ENCODE measurements around the gene HAP1.
"Not testable (repeated sequence)": the region's sequence is repeated elsewhere in the genome, so short reads cannot be mapped to it uniquely, and the experiment has no call there.

HAP1 gene, protein sequence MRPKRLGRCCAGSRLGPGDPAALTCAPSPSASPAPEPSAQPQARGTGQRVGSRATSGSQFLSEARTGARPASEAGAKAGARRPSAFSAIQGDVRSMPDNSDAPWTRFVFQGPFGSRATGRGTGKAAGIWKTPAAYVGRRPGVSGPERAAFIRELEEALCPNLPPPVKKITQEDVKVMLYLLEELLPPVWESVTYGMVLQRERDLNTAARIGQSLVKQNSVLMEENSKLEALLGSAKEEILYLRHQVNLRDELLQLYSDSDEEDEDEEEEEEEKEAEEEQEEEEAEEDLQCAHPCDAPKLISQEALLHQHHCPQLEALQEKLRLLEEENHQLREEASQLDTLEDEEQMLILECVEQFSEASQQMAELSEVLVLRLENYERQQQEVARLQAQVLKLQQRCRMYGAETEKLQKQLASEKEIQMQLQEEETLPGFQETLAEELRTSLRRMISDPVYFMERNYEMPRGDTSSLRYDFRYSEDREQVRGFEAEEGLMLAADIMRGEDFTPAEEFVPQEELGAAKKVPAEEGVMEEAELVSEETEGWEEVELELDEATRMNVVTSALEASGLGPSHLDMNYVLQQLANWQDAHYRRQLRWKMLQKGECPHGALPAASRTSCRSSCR

GRCh38 chr17:41734139-41734948 is at the start of gene HAP1:
HAP1 (minus strand) TSS chr17:41734643; CDS start chr17:41734634, 9 bp downstream.
- DNase-seq (ENCODE audit: low read depth), result no peak

DNA sequence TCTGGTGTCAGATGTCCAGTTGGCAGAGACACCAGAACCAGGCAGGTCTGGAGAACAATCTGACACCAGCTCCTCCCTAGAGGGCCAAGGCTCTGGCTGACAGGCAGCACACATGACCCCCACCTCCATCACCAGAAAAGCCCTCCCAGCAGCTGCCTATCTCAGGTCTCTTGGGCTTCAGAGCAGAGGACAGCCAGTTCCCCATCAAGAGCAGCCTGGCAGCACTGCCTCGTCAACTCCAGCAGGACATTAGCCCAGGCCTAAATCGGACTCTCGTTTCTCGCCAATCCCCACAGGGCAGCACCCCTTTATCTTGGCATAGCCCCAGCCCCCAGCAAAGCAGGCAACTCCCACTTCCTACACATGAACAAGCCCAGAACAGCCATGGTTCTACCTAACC is 47.7 kb upstream of the HAP1 start:
- DNase-seq (ENCODE audit: low read depth), result no peak

DNA sequence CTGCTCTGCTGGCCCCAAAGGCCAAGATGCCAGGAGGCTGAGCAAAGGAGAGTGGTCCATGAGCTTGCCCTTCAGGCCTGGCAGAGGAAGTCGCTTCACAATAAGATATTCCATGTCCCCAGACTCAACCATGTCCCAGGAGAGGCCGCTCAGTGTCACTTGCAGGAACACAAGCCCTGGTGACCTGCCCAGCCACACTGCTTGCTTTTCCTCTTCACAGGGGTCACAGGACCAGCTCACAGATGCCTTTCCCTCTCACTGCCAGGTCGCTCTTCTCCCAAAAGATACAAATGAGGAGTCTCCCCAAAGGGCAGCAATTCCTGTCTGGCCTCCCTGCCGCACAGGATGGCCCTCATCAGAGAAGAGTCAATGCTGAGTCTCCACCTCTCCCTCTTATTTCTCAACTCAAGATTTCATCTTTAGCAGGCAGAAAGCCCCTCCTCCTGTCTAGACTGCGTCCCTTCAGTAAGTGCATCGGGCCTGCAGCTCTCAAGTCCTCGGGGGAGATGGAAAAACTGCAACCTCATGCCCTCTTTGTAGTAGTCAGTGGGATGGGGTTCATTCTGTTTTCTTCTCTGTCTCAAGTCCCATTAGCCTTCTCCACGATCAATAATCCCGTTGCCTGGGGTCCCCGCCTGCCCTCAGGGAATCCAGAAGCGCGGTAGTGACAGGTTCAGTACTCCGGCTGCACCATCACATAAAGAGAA is 47.1 kb upstream of the HAP1 start:
- DNase-seq (ENCODE audit: low read depth), result no peak

DNA sequence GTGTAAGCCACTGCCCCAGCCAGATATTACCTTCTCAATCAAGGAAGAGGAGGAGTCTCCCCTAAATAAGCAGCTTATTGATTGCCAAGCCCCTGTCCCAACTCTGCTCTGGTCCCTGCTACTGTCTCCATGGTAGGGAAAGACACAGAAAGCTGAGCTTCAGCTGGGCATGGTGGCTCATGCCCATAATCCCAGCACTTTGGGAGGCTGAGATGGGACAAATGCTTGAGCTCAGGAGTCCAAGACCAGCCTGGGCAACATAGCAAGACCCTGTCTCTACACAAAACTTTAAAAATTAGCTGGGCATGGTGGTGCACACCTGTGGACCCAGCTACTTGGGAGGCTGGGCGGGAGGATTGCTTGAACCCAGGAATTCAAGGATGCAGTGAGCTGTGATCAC is 45.5 kb upstream of the HAP1 start:
- no peak for DNase-seq (ENCODE audit: low read depth)

GRCh38 chr17:41777574-41778188 is 43.2 kb upstream of the HAP1 start:
- DNase-seq (ENCODE audit: low read depth), result no peak

- no peak for DNase-seq (ENCODE audit: low read depth)
Observed at GRCh38 chr17:41777157-41777573, 42.7 kb upstream of the HAP1 start.

DNA sequence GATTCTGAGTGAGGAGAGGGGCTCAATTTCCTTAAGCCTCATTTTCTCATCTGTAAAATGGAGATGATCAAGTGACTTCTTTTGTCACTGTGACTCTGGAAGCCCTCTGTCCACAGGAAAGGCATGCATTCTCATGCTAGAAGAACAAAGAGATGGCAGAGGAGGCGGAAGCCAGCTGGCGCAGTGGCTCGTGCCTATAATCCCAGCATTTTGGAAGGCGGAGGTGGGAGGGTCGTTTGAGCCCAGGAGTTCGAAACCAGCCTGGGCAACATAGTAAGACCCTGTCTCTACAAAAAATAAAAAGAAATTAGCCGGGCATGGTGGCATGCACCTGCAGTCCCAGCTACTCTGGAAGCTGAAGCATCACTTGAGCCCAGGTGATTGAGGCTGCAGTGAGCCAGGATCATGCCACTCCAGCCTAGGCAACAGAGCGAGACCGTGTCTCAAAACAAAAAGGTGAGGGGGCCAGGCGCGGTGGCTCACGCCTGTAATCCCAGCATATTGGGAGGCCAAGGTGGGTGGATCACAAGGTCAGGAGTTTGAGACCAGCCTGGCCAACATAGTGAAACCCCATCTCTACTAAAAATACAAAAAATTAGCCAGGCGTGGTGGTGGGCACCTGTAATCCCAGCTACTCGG is 41.9 kb upstream of the HAP1 start:
- not testable (repeated sequence) for DNase-seq (ENCODE audit: low read depth)

DNA sequence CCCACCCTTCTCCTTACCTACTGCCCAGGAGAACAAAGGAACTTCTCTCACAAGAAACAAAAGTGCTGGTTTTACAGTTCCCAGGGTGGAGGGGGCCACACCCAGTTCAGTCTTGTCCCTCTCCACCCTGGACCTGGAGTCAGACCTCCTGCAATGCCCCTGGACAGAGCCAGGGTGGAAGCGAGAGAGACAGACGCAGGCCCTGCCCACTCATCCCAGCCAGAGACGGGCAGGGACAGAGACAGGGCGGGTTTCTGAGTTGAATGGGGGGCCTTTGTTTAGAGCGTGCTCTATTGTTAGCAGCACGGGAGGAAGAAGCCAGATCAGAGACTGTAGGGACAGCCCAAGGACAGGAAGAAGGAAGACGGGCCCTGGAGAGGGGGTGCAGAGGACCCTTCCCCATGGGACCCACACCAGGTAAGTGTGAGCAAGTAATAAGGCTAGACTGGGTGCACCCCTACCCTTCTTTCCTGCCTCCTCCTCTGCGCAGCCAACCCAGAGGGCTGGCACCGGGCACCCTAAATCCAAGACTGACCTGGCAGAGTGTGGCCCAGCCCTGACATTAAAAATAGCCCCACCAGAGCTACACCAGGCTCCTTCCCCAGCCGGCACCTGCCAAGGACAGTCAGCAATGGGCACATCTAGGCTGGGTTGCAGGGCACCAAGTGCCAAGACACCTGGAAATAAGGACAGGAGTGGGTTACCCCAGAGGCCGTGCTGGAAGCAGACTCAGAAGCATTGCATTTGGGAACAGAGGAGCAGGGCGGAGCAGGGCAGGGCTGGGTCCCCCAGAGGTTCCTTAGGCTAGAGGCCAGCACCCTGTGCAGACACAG is 41.2 kb upstream of the HAP1 start:
- DNase-seq (ENCODE audit: low read depth), result no peak

DNA sequence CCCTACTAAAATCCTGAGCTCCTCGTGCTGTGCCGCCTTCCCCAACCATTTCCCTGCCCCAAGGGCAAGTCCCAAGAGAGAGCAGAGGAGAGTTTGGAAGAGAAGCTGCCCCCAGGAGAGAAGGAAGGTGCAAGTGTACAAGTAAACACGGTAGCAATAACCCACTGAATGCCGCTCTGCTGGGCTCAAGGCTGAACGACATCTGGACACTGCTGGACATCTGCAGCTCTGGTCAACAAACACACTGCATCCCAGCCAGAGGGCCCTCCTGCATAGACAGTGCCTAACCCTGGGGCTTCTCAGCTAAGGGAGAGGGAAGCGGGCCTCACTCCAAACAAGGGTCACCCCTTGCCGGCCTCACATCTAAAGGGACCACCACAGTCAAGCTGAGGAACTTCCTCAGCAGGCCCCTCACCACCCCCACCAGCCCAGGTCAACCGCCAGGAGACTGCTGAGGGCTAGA is 39.3 kb upstream of the HAP1 start:
- no peak for DNase-seq (ENCODE audit: low read depth)

DNA sequence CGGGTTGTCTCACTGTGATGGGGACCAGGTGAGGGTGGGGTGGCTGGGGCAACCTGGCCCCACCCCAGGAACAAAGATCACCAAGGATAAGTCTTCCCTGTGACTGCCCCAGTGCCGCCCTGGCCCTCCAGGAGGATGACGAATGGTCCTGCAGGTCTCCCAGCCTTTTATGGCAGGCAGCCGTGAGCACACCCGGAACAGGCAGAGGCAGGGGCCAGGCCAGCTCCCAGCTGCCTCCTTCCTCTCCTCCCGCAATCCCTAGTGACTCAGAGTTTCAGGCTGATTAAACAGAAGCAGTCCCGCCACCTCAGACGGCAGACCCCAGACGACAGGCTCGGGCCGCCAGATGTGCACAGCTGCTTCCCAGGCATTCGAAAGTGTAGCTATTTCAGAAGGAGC is 38.7 kb upstream of the HAP1 start:
- no peak for DNase-seq (ENCODE audit: low read depth)

DNA sequence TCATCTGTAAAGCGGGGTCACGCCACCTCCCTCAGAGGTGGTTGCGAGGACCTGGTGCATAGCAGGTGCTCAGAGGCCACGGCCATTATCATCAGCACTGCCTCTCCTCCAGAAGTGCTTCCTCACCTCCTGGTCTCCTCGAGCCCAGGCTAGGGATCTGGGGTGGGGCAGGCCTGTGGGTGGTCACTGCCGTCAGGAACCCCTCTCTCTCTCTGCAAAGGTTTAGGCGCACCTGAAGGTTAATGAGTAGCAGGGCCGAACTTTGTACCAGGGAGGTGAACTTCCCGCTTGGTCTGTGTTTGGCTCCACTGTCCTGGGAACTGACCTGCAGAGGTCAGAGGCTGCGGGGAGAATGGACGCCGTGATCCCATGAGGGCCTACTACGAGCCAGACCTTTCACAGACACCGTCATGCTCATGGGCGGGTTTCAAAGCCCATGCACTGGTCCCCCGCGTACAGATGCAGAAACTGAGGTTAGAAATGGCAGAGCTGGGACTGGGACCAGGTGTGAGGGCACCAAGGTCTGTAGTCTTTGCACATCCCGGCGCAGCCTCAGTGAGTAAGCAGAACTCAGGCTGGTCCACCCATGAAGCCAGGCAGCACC is 38.2 kb upstream of the HAP1 start:
- no peak for DNase-seq (ENCODE audit: low read depth)

- DNase-seq (ENCODE audit: low read depth), result no peak
Observed at GRCh38 chr17:41772218-41772585, 37.8 kb upstream of the HAP1 start.

DNA sequence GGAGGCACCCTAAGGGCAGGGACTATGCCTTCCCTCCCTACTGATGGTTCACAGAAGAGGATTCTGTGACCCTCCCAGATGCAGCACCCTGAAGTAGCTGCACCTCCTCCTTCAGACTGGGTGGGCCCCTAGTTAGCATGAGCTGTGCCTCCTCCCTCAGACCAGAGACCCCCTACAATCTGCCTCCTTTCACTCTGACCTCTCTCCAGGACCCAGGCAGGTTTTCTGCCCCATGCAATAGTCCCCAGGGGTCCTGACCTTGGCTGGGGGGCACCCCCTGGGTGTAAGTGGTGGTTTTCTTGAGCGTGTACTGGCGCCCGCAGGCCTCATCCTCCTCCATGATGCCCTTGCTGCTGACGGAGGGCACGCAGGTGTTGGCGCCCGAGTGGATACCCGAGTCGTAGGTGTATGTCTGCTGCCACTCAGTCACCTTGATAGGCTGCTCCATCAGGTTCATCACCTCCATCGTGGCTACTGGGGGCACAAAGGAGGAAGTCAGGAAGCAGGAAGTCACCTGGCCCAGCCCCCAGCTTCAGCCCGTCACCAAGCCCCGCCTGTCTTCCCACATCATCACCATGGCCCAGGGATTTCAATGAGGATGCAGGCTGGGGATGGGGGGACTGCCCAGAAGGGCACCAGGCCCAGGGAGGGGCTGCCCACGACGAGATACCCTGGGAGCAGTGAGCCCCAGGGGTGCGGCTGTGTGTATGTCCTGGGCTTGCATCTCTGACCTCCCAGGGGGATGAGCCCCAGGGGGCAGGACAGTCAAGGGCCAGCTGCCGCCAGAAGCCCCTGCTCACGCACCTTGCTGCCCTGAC is 37.2 kb upstream of the HAP1 start:
- DNase-seq (ENCODE audit: low read depth), result no peak

DNA sequence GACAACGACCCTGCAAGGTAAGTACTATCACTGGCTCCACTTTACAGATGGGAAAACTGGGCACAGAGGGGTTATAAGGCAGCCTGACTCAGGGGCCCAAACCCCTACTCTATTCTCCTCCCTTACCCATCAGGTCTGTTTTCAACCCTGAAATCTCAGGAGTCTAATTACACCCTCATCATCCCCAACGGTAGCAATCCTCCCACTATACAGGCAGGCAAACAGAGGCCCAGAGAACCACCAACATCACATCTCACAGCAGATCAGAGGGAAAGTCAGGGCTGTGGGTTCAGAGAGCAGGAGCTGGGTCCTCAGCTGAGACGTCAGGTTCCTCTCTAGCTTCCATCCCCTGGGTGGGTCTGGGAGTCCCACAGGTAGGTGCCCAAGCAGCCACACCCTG is 35.5 kb upstream of the HAP1 start:
- DNase-seq (ENCODE audit: low read depth), result no peak

DNA sequence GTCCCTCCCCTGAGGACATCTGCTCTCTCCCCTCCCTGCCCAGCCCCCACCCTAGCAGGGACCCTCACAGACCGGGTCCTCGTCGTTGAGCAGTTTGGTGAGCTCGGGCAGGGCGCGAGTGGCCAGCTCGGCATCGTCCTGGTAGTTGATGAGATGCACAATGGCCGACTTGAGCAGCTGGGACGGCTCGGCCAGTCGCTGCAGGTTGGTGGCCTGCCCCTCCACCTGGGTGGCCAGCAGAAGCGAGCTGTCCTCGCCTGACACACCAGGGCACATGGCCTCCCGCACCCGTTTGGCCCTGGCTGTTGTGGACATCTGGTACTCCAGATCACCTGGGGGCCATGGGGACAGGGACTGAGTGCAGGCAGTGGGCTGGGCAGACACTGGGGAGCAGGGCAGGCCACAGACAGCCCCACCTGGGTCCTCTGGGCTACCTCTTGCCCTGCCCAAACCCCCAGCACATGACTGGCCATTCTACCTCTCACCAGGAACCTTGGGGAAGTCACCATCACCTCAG is 35.0 kb upstream of the HAP1 start:
- DNase-seq (ENCODE audit: low read depth), result no peak

DNA sequence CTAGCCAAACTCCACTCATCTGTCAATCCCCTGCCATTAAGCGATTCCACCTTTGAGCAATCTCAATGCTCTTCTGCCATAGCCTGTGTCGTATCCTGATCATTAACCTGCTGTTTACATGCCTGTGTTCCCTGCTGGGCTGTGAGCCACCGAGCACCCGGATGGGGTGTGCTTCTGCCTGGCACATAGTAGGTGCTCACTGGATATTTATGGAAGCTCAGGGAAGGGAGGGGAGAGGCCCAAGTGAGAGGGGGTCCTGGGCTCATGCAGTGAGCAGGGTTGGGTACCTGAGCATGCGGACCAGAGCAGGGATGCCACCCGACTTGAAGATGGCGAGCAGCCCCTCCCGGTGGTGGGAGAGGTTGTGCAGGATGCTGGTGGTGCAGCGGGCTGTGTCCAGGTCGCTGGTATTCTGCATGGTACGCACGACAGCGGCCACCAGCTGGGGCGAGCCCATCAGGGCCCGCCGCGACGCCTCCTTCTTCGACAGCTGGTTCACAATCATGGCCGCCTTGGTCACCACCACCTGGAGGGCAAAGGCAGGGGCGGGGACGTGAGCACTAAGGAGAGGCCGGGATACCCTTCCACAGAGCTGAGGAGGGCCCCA is 34.3 kb upstream of the HAP1 start:
- DNase-seq (ENCODE audit: low read depth), result no peak

GRCh38 chr17:41767324-41768042 is 33.0 kb upstream of the HAP1 start:
- no peak for DNase-seq (ENCODE audit: low read depth)

DNA sequence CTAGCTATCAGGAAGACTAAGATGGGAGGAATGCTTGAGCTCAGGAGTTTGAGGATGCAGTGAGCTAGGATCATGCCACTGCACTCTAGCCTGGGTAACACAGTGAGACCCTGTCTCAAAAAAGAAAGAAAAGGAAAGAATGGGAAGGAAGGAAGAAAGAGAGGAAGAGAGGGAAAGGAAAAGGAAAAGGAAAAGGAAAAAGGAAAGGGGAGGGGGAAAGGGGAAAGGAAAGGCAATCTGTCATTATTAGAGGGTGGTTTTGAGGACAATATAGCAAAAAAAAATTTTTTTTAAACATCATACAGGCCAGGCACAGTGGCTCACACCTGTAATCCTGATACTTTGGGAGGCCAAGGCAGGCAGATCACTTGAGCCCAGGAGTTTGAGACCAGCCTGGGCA is 31.7 kb upstream of the HAP1 start:
- no peak for DNase-seq (ENCODE audit: low read depth)
